ENCODE results near the gene SKP1.

DNA sequence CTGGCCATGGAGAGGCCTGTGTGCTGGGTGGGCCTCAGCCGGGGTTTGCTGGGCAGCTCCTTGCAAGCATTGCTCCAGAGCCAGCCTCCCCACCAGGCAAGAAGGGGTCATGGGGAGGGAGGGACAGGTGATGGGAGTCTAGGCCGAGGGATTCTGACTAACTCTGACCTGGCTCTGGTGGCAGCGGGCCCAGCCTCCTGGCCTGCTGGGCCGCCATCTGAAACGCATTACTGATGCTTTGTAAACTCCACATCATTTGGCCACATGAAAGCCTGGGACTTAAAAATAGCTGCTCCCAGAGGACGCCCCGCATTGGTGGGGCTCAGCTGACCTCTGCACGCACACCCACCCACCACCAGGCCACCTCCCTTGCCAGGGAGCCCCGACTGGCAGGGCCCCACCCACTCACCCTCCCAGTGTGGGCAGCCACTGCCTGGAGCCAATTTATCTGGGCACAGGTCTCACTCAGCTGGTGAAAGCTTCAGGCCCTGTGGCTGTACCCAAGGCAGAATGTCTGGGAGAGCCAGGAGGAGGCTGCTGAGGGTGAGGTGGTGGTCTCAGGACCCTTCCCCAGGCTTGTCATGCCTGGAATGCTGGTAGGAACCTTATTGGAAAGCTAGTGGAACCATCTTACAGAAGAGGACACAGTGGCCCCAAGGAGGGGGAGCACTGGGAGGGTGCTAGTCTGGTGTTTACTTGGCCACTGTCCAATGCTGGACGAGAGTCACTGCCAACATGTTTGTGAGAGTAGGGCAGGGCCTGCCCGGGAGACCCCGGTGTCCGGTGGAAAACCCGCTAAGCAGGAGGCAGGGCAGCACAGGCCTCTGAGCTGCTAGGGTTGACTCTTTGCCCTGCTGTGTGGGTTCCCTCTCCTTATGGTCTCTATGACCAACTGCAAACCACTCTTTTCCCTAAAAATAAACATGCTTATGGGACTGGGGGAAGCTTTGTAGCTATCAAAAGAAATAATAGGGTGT, 51.4 kb downstream of the SKP1 start:
- TF ChIP-seq POLR2AphosphoS5 (IDR thresholded peaks at IDR 0.05; ENCODE audit: low read depth, low read length): no peak
- TF ChIP-seq, protein P1, sequence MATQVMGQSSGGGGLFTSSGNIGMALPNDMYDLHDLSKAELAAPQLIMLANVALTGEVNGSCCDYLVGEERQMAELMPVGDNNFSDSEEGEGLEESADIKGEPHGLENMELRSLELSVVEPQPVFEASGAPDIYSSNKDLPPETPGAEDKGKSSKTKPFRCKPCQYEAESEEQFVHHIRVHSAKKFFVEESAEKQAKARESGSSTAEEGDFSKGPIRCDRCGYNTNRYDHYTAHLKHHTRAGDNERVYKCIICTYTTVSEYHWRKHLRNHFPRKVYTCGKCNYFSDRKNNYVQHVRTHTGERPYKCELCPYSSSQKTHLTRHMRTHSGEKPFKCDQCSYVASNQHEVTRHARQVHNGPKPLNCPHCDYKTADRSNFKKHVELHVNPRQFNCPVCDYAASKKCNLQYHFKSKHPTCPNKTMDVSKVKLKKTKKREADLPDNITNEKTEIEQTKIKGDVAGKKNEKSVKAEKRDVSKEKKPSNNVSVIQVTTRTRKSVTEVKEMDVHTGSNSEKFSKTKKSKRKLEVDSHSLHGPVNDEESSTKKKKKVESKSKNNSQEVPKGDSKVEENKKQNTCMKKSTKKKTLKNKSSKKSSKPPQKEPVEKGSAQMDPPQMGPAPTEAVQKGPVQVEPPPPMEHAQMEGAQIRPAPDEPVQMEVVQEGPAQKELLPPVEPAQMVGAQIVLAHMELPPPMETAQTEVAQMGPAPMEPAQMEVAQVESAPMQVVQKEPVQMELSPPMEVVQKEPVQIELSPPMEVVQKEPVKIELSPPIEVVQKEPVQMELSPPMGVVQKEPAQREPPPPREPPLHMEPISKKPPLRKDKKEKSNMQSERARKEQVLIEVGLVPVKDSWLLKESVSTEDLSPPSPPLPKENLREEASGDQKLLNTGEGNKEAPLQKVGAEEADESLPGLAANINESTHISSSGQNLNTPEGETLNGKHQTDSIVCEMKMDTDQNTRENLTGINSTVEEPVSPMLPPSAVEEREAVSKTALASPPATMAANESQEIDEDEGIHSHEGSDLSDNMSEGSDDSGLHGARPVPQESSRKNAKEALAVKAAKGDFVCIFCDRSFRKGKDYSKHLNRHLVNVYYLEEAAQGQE (IDR thresholded peaks at IDR 0.05; ENCODE audit: insufficient read depth in 1 of 2, low read depth in 2 of 2, low read length in 2 of 2): no peak
- no peak for TF ChIP-seq TAF1 (IDR thresholded peaks at IDR 0.05; ENCODE audit: borderline replicate concordance, insufficient read depth, low read length)

Measured in PFSK-1 (cell line).